ENCODE data around the gene ANXA1. TPM values are rescaled to one million over a fixed set of nuclear protein-coding genes. Genes with fewer than 3 reads are reported as not detected.

The ANXA1 gene
- total RNA-seq, 5 donors from 2014 or later (not counting 1 experiment from before 2014, with no cell fraction given) = 173 to 570 (median 200) TPM

GRCh38 chr9:73167614-73168013 is 15.9 kb downstream of the ANXA1 start:
- ChIA-PET POLR2A (no interaction called here), CTCF (interaction anchor here in 1 of 2 donors (0.8 to 1.5 kb wide), 2 partner anchors 60 to 61 kb away, joined by 3 read pairs; no protein-coding TSS in a partner anchor)
- 14% methylated on average over 2 of the region's 4 CpGs for WGBS (ENCODE audit: insufficient coverage)
- no peak overlapping the region for H3K4me3 ChIP-seq (ENCODE audit: control insufficient read depth in 1 of 2, extremely low read depth in 1 of 2, low read length in 1 of 2)
- peak overlapping the region; percentile 78 to 88 for H3K27ac Mint-ChIP-seq
- peak overlapping the region; percentile 33 for H3K27ac ChIP-seq (ENCODE audit: low read length)
- ATAC-seq (replicated peaks in 1 of 4) (no peak), DNase-seq (no peak)
- H3K36me3 ChIP-seq (ENCODE audit: control insufficient read depth in 2 of 2, extremely low read depth in 1 of 2, insufficient read depth in 1 of 2, low read length in 1 of 2) = peaks cover 0 to 62% of the 10 kb centered on the region in 2 donors
- no peaks in the 10 kb centered on the region for H3K27me3 Mint-ChIP-seq
- H3K27me3 ChIP-seq (replicated peaks in 1 of 2; ENCODE audit: control insufficient read depth in 2 of 2, extremely low read depth in 1 of 2, insufficient read depth in 2 of 2, low read length in 1 of 2) = no peaks in the 10 kb centered on the region
- H3K36me3 Mint-ChIP-seq = peaks cover 53% of the 10 kb centered on the region
- H3K9me3 Mint-ChIP-seq = no peaks in the 10 kb centered on the region
- H3K4me1 Mint-ChIP-seq = peaks cover 31 to 35% (median 34%) of the 10 kb centered on the region in 3 donors
- peaks cover 0 to 4% of the 10 kb centered on the region in 2 experiments for H3K4me1 ChIP-seq (ENCODE audit: control insufficient read depth in 1 of 2, extremely low read depth in 1 of 2, insufficient read depth in 2 of 2, low read length in 2 of 2)
- H3K4me3 Mint-ChIP-seq = peak overlapping the region in 1 of 3 donors; percentile 17
- no peaks in the 10 kb centered on the region for H3K9me3 ChIP-seq

GRCh38 chr9:73168298-73168934 is 16.8 kb downstream of the ANXA1 start:
- no peaks in the 10 kb centered on the region for H3K9me3 Mint-ChIP-seq
- no peak overlapping the region for H3K4me3 ChIP-seq (ENCODE audit: control insufficient read depth in 1 of 2, extremely low read depth in 1 of 2, low read length in 1 of 2)
- peak overlapping the region; percentile 51 to 88 for H3K27ac Mint-ChIP-seq
- ATAC-seq (replicated peaks in 1 of 4) = peak in 1 of 4 experiments; percentile 19
- peak overlapping the region; percentile 33 for H3K27ac ChIP-seq (ENCODE audit: low read length)
- H3K4me1 ChIP-seq (ENCODE audit: control insufficient read depth in 1 of 2, extremely low read depth in 1 of 2, insufficient read depth in 2 of 2, low read length in 2 of 2) = no peaks in the 10 kb centered on the region
- CTCF ChIA-PET = interaction anchor here in 1 of 2 donors (0.6 to 1.5 kb wide), 2 partner anchors 61 to 62 kb away, joined by 3 read pairs; no protein-coding TSS in a partner anchor
- no CpG with 5 or more reads among the region's 5 CpGs for WGBS (ENCODE audit: insufficient coverage)
- DNase-seq = no peak
- no peaks in the 10 kb centered on the region for H3K27me3 ChIP-seq (replicated peaks in 1 of 2; ENCODE audit: control insufficient read depth in 2 of 2, extremely low read depth in 1 of 2, insufficient read depth in 2 of 2, low read length in 1 of 2)
- H3K4me3 Mint-ChIP-seq = no peak overlapping the region
- peaks cover 28 to 30% (median 28%) of the 10 kb centered on the region in 3 donors for H3K4me1 Mint-ChIP-seq
- no peaks in the 10 kb centered on the region for H3K27me3 Mint-ChIP-seq
- POLR2A ChIA-PET = interaction anchor here in 1 of 2 donors (0.6 to 1.0 kb wide), 2 partner anchors 13 to 59 kb away, joined by 3 to 4 read pairs; no protein-coding TSS in a partner anchor
- H3K36me3 ChIP-seq (ENCODE audit: control insufficient read depth in 2 of 2, extremely low read depth in 1 of 2, insufficient read depth in 1 of 2, low read length in 1 of 2) = peaks cover 0 to 54% of the 10 kb centered on the region in 2 donors
- no peaks in the 10 kb centered on the region for H3K9me3 ChIP-seq
- H3K36me3 Mint-ChIP-seq = peaks cover 47% of the 10 kb centered on the region

- no CpG with 5 or more reads among the region's 3 CpGs for WGBS (ENCODE audit: insufficient coverage)
- DNase-seq = no peak
- Mint-ChIP-seq H3K27me3 (no peaks in the 10 kb centered on the region), H3K27ac (no peak overlapping the region), H3K36me3 (peaks cover 37% of the 10 kb centered on the region), H3K4me1 (peaks cover 23 to 29% (median 26%) of the 10 kb centered on the region in 3 donors), H3K4me3 (no peak overlapping the region), H3K9me3 (no peaks in the 10 kb centered on the region)
- no peak overlapping the region for H3K4me3 ChIP-seq (ENCODE audit: control insufficient read depth in 1 of 2, extremely low read depth in 1 of 2, low read length in 1 of 2)
- peaks cover 0 to 38% of the 10 kb centered on the region in 2 donors for H3K36me3 ChIP-seq (ENCODE audit: control insufficient read depth in 2 of 2, extremely low read depth in 1 of 2, insufficient read depth in 1 of 2, low read length in 1 of 2)
- no peaks in the 10 kb centered on the region for H3K4me1 ChIP-seq (ENCODE audit: control insufficient read depth in 1 of 2, extremely low read depth in 1 of 2, insufficient read depth in 2 of 2, low read length in 2 of 2)
- H3K27ac ChIP-seq (ENCODE audit: low read length) = no peak overlapping the region
- no peak for ATAC-seq (replicated peaks in 1 of 4)
- H3K9me3 ChIP-seq = no peaks in the 10 kb centered on the region
- ChIA-PET POLR2A (interaction anchor here (0.6 to 2.5 kb wide), 5 partner anchors 13 to 19 kb away, joined by 3 to 5 read pairs (median 3); partner anchors contain the start of gene ANXA1 (in 1 of the 2)), CTCF (interaction anchor here (0.6 to 1.2 kb wide), 4 partner anchors 28 to 64 kb away, joined by 3 to 6 read pairs (median 4); no protein-coding TSS in a partner anchor)
- H3K27me3 ChIP-seq (replicated peaks in 1 of 2; ENCODE audit: control insufficient read depth in 2 of 2, extremely low read depth in 1 of 2, insufficient read depth in 2 of 2, low read length in 1 of 2) = no peaks in the 10 kb centered on the region
Observed at GRCh38 chr9:73170185-73170957, 18.7 kb downstream of the ANXA1 start.

GRCh38 chr9:73172901-73173215 is 21.2 kb downstream of the ANXA1 start:
- 100% methylated on average over 2 of the region's 3 CpGs for WGBS (ENCODE audit: insufficient coverage)
- ChIA-PET POLR2A (interaction anchor here (0.6 to 1.6 kb wide), 5 partner anchors 12 to 1408 kb away, joined by 3 to 8 read pairs (median 3); no protein-coding TSS in a partner anchor), CTCF (interaction anchor here (0.6 to 1.2 kb wide), 4 partner anchors 9 to 1837 kb away, joined by 3 to 4 read pairs (median 3); no protein-coding TSS in a partner anchor)
- no peak overlapping the region for H3K4me3 ChIP-seq (ENCODE audit: control insufficient read depth in 1 of 2, extremely low read depth in 1 of 2, low read length in 1 of 2)
- peaks cover 0 to 14% of the 10 kb centered on the region in 2 donors for H3K36me3 ChIP-seq (ENCODE audit: control insufficient read depth in 2 of 2, extremely low read depth in 1 of 2, insufficient read depth in 1 of 2, low read length in 1 of 2)
- Mint-ChIP-seq H3K4me3 (no peak overlapping the region), H3K27me3 (no peaks in the 10 kb centered on the region), H3K36me3 (peaks cover 13% of the 10 kb centered on the region), H3K27ac (peak overlapping the region; percentile 29 to 71), H3K9me3 (no peaks in the 10 kb centered on the region), H3K4me1 (peaks cover 6 to 13% (median 12%) of the 10 kb centered on the region in 3 donors)
- no peaks in the 10 kb centered on the region for H3K27me3 ChIP-seq (replicated peaks in 1 of 2; ENCODE audit: control insufficient read depth in 2 of 2, extremely low read depth in 1 of 2, insufficient read depth in 2 of 2, low read length in 1 of 2)
- DNase-seq (no peak), ATAC-seq (replicated peaks in 1 of 4) (no peak)
- no peak overlapping the region for H3K27ac ChIP-seq (ENCODE audit: low read length)
- H3K9me3 ChIP-seq = no peaks in the 10 kb centered on the region
- H3K4me1 ChIP-seq (ENCODE audit: control insufficient read depth in 1 of 2, extremely low read depth in 1 of 2, insufficient read depth in 2 of 2, low read length in 2 of 2) = no peaks in the 10 kb centered on the region

GRCh38 chr9:73173557-73174329 is 22.1 kb downstream of the ANXA1 start:
- Histone ChIP-seq H3K27me3 (replicated peaks in 1 of 2; ENCODE audit: control insufficient read depth in 2 of 2, extremely low read depth in 1 of 2, insufficient read depth in 2 of 2, low read length in 1 of 2) (no peaks in the 10 kb centered on the region), H3K27ac (ENCODE audit: low read length) (no peak overlapping the region), H3K36me3 (ENCODE audit: control insufficient read depth in 2 of 2, extremely low read depth in 1 of 2, insufficient read depth in 1 of 2, low read length in 1 of 2) (peaks cover 0 to 5% of the 10 kb centered on the region in 2 donors), H3K4me1 (ENCODE audit: control insufficient read depth in 1 of 2, extremely low read depth in 1 of 2, insufficient read depth in 2 of 2, low read length in 2 of 2) (no peaks in the 10 kb centered on the region), H3K4me3 (ENCODE audit: control insufficient read depth in 1 of 2, extremely low read depth in 1 of 2, low read length in 1 of 2) (no peak overlapping the region), H3K9me3 (no peaks in the 10 kb centered on the region)
- no peak overlapping the region for H3K4me3 Mint-ChIP-seq
- peaks cover 6% of the 10 kb centered on the region for H3K36me3 Mint-ChIP-seq
- DNase-seq (no peak), ATAC-seq (replicated peaks in 1 of 4) (no peak)
- H3K9me3 Mint-ChIP-seq = no peaks in the 10 kb centered on the region
- H3K4me1 Mint-ChIP-seq = peaks cover 2 to 7% (median 6%) of the 10 kb centered on the region in 3 donors
- H3K27me3 Mint-ChIP-seq = no peaks in the 10 kb centered on the region
- no CpG with 5 or more reads among the region's 3 CpGs for WGBS (ENCODE audit: insufficient coverage)
- POLR2A ChIA-PET = interaction anchor here (0.5 to 1.0 kb wide), 4 partner anchors 16 to 1447 kb away, joined by 3 to 8 read pairs (median 6); no protein-coding TSS in a partner anchor
- peak overlapping the region in 1 of 2 donors; percentile 50 for H3K27ac Mint-ChIP-seq
- CTCF ChIA-PET = interaction anchor here (0.6 to 1.2 kb wide), 5 partner anchors 8 to 1207 kb away, joined by 3 to 6 read pairs (median 3); no protein-coding TSS in a partner anchor
